ENCODE measurements around the gene CAV1. TPM values are rescaled to one million over a fixed set of nuclear protein-coding genes. Genes with fewer than 3 reads are reported as not detected.
A peak's percentile ranks its signal among the peaks of the same experiment; 100 is the strongest.

CAV1 gene
- total RNA-seq, 1 experiment from 2014 or later = not detected

- no peaks in the 10 kb centered on the region for H3K4me1 ChIP-seq (ENCODE audit: low read length)
- no peak overlapping the region for H3K27ac ChIP-seq (ENCODE audit: low read length)
- no peak overlapping the region for H2AFZ ChIP-seq (ENCODE audit: low read length)
Observed at GRCh38 chr7:116579322-116579721, 54.5 kb downstream of the CAV1 start.

GRCh38 chr7:116579835-116580234 is 55.0 kb downstream of the CAV1 start:
- Histone ChIP-seq H3K9me3 (ENCODE audit: low read length) (no peaks in the 10 kb centered on the region), H3K79me2 (ENCODE audit: low read length) (no peaks in the 10 kb centered on the region), H3K27ac (ENCODE audit: low read length) (no peak overlapping the region), H3K4me3 (ENCODE audit: low read length) (no peak overlapping the region), H3K4me2 (ENCODE audit: low read depth, low read length, poor library complexity, severe bottlenecking) (no peak overlapping the region), H3K27me3 (ENCODE audit: low read length) (no peaks in the 10 kb centered on the region), H2AFZ (ENCODE audit: low read length) (no peak overlapping the region), H3K4me1 (ENCODE audit: low read length) (no peaks in the 10 kb centered on the region), H3K9me2 (replicated peaks; ENCODE audit: insufficient read depth, low read length) (no peaks in the 10 kb centered on the region), H3K9ac (ENCODE audit: low read length) (no peak overlapping the region), H4K20me1 (ENCODE audit: insufficient read depth, low read depth, low read length) (no peaks in the 10 kb centered on the region), H3K36me3 (ENCODE audit: insufficient read depth, low read length) (no peaks in the 10 kb centered on the region)
- no peak for DNase-seq

More at GRCh38 chr7:116579322-116579721, 54.5 kb downstream of the CAV1 start:
- no peaks in the 10 kb centered on the region for H3K9me2 ChIP-seq (replicated peaks; ENCODE audit: insufficient read depth, low read length)
- no peak overlapping the region for H3K9ac ChIP-seq (ENCODE audit: low read length)
- H3K4me2 ChIP-seq (ENCODE audit: low read depth, low read length, poor library complexity, severe bottlenecking) = no peak overlapping the region
- no peaks in the 10 kb centered on the region for H3K79me2 ChIP-seq (ENCODE audit: low read length)
- H3K27me3 ChIP-seq (ENCODE audit: low read length) = no peaks in the 10 kb centered on the region
- H3K4me3 ChIP-seq (ENCODE audit: low read length) = no peak overlapping the region
- no peaks in the 10 kb centered on the region for H4K20me1 ChIP-seq (ENCODE audit: insufficient read depth, low read depth, low read length)
- no peak for DNase-seq
- H3K36me3 ChIP-seq (ENCODE audit: insufficient read depth, low read length) = no peaks in the 10 kb centered on the region
- H3K9me3 ChIP-seq (ENCODE audit: low read length) = no peaks in the 10 kb centered on the region

- Histone ChIP-seq H3K4me1 (ENCODE audit: low read length) (no peaks in the 10 kb centered on the region), H3K9ac (ENCODE audit: low read length) (no peak overlapping the region), H3K4me2 (ENCODE audit: low read depth, low read length, poor library complexity, severe bottlenecking) (no peak overlapping the region), H2AFZ (ENCODE audit: low read length) (no peak overlapping the region), H3K9me2 (replicated peaks; ENCODE audit: insufficient read depth, low read length) (no peaks in the 10 kb centered on the region), H3K4me3 (ENCODE audit: low read length) (no peak overlapping the region), H3K36me3 (ENCODE audit: insufficient read depth, low read length) (no peaks in the 10 kb centered on the region), H3K79me2 (ENCODE audit: low read length) (no peaks in the 10 kb centered on the region), H3K27ac (ENCODE audit: low read length) (no peak overlapping the region), H3K9me3 (ENCODE audit: low read length) (no peaks in the 10 kb centered on the region), H3K27me3 (ENCODE audit: low read length) (no peaks in the 10 kb centered on the region), H4K20me1 (ENCODE audit: insufficient read depth, low read depth, low read length) (no peaks in the 10 kb centered on the region)
- no peak for DNase-seq
Observed at GRCh38 chr7:116582164-116582732, 57.4 kb downstream of the CAV1 start.

- Histone ChIP-seq H3K9me2 (replicated peaks; ENCODE audit: insufficient read depth, low read length) (no peaks in the 10 kb centered on the region), H3K27me3 (ENCODE audit: low read length) (no peaks in the 10 kb centered on the region), H3K4me1 (ENCODE audit: low read length) (no peaks in the 10 kb centered on the region), H3K4me3 (ENCODE audit: low read length) (no peak overlapping the region), H2AFZ (ENCODE audit: low read length) (no peak overlapping the region), H3K9ac (ENCODE audit: low read length) (no peak overlapping the region), H3K9me3 (ENCODE audit: low read length) (no peaks in the 10 kb centered on the region), H3K4me2 (ENCODE audit: low read depth, low read length, poor library complexity, severe bottlenecking) (no peak overlapping the region), H3K79me2 (ENCODE audit: low read length) (no peaks in the 10 kb centered on the region), H4K20me1 (ENCODE audit: insufficient read depth, low read depth, low read length) (no peaks in the 10 kb centered on the region), H3K36me3 (ENCODE audit: insufficient read depth, low read length) (no peaks in the 10 kb centered on the region), H3K27ac (ENCODE audit: low read length) (no peak overlapping the region)
- DNase-seq = no peak
Observed at GRCh38 chr7:116582806-116583444, 58.1 kb downstream of the CAV1 start.

- Histone ChIP-seq H3K9me2 (replicated peaks; ENCODE audit: insufficient read depth, low read length) (no peaks in the 10 kb centered on the region), H3K4me1 (ENCODE audit: low read length) (no peaks in the 10 kb centered on the region), H2AFZ (ENCODE audit: low read length) (no peak overlapping the region), H3K36me3 (ENCODE audit: insufficient read depth, low read length) (no peaks in the 10 kb centered on the region), H3K27ac (ENCODE audit: low read length) (no peak overlapping the region), H3K79me2 (ENCODE audit: low read length) (no peaks in the 10 kb centered on the region), H4K20me1 (ENCODE audit: insufficient read depth, low read depth, low read length) (no peaks in the 10 kb centered on the region), H3K9ac (ENCODE audit: low read length) (no peak overlapping the region), H3K9me3 (ENCODE audit: low read length) (no peaks in the 10 kb centered on the region), H3K4me2 (ENCODE audit: low read depth, low read length, poor library complexity, severe bottlenecking) (no peak overlapping the region), H3K4me3 (ENCODE audit: low read length) (no peak overlapping the region), H3K27me3 (ENCODE audit: low read length) (no peaks in the 10 kb centered on the region)
- DNase-seq = peak; percentile 61
Observed at GRCh38 chr7:116583653-116584052, 58.8 kb downstream of the CAV1 start.

- H3K9me2 ChIP-seq (replicated peaks; ENCODE audit: insufficient read depth, low read length) = no peaks in the 10 kb centered on the region
- H3K36me3 ChIP-seq (ENCODE audit: insufficient read depth, low read length) = no peaks in the 10 kb centered on the region
- H3K79me2 ChIP-seq (ENCODE audit: low read length) = no peaks in the 10 kb centered on the region
- no peak for DNase-seq
- H3K9me3 ChIP-seq (ENCODE audit: low read length) = no peaks in the 10 kb centered on the region
- H3K27ac ChIP-seq (ENCODE audit: low read length) = no peak overlapping the region
- no peak overlapping the region for H2AFZ ChIP-seq (ENCODE audit: low read length)
- no peaks in the 10 kb centered on the region for H3K4me1 ChIP-seq (ENCODE audit: low read length)
- H3K27me3 ChIP-seq (ENCODE audit: low read length) = no peaks in the 10 kb centered on the region
- H3K9ac ChIP-seq (ENCODE audit: low read length) = no peak overlapping the region
- H3K4me3 ChIP-seq (ENCODE audit: low read length) = no peak overlapping the region
- H4K20me1 ChIP-seq (ENCODE audit: insufficient read depth, low read depth, low read length) = no peaks in the 10 kb centered on the region
- H3K4me2 ChIP-seq (ENCODE audit: low read depth, low read length, poor library complexity, severe bottlenecking) = no peak overlapping the region
Observed at GRCh38 chr7:116584721-116585120, 59.9 kb downstream of the CAV1 start.

- Histone ChIP-seq H3K4me3 (ENCODE audit: low read length) (no peak overlapping the region), H4K20me1 (ENCODE audit: insufficient read depth, low read depth, low read length) (no peaks in the 10 kb centered on the region), H3K79me2 (ENCODE audit: low read length) (no peaks in the 10 kb centered on the region)
Observed at GRCh38 chr7:116585392-116585791, 60.6 kb downstream of the CAV1 start.

GRCh38 chr7:116585967-116586366 is 61.1 kb downstream of the CAV1 start:
- DNase-seq = no peak
- no peaks in the 10 kb centered on the region for H3K79me2 ChIP-seq (ENCODE audit: low read length)

More at GRCh38 chr7:116585392-116585791, 60.6 kb downstream of the CAV1 start:
- Histone ChIP-seq H3K9me2 (replicated peaks; ENCODE audit: insufficient read depth, low read length) (no peaks in the 10 kb centered on the region), H3K27ac (ENCODE audit: low read length) (no peak overlapping the region), H3K9me3 (ENCODE audit: low read length) (no peaks in the 10 kb centered on the region), H3K27me3 (ENCODE audit: low read length) (no peaks in the 10 kb centered on the region), H3K9ac (ENCODE audit: low read length) (no peak overlapping the region), H3K36me3 (ENCODE audit: insufficient read depth, low read length) (no peaks in the 10 kb centered on the region), H3K4me2 (ENCODE audit: low read depth, low read length, poor library complexity, severe bottlenecking) (no peak overlapping the region), H3K4me1 (ENCODE audit: low read length) (no peaks in the 10 kb centered on the region), H2AFZ (ENCODE audit: low read length) (no peak overlapping the region)
- no peak for DNase-seq

More at GRCh38 chr7:116585967-116586366, 61.1 kb downstream of the CAV1 start:
- no peaks in the 10 kb centered on the region for H3K4me1 ChIP-seq (ENCODE audit: low read length)
- no peak overlapping the region for H3K9ac ChIP-seq (ENCODE audit: low read length)
- H3K27me3 ChIP-seq (ENCODE audit: low read length) = no peaks in the 10 kb centered on the region
- H3K27ac ChIP-seq (ENCODE audit: low read length) = no peak overlapping the region
- H3K4me3 ChIP-seq (ENCODE audit: low read length) = no peak overlapping the region
- no peaks in the 10 kb centered on the region for H3K36me3 ChIP-seq (ENCODE audit: insufficient read depth, low read length)
- no peak overlapping the region for H2AFZ ChIP-seq (ENCODE audit: low read length)
- H3K9me2 ChIP-seq (replicated peaks; ENCODE audit: insufficient read depth, low read length) = no peaks in the 10 kb centered on the region
- H3K9me3 ChIP-seq (ENCODE audit: low read length) = no peaks in the 10 kb centered on the region
- no peak overlapping the region for H3K4me2 ChIP-seq (ENCODE audit: low read depth, low read length, poor library complexity, severe bottlenecking)
- H4K20me1 ChIP-seq (ENCODE audit: insufficient read depth, low read depth, low read length) = no peaks in the 10 kb centered on the region
